ENCODE results near the gene GUCY1A2. TPM values are rescaled to one million over a fixed set of nuclear protein-coding genes. Genes with fewer than 3 reads are reported as not detected.
A peak's percentile ranks its signal among the peaks of the same experiment; 100 is the strongest.

GUCY1A2 gene
- total RNA-seq, 1 experiment from 2014 or later: 5.4 TPM

DNA sequence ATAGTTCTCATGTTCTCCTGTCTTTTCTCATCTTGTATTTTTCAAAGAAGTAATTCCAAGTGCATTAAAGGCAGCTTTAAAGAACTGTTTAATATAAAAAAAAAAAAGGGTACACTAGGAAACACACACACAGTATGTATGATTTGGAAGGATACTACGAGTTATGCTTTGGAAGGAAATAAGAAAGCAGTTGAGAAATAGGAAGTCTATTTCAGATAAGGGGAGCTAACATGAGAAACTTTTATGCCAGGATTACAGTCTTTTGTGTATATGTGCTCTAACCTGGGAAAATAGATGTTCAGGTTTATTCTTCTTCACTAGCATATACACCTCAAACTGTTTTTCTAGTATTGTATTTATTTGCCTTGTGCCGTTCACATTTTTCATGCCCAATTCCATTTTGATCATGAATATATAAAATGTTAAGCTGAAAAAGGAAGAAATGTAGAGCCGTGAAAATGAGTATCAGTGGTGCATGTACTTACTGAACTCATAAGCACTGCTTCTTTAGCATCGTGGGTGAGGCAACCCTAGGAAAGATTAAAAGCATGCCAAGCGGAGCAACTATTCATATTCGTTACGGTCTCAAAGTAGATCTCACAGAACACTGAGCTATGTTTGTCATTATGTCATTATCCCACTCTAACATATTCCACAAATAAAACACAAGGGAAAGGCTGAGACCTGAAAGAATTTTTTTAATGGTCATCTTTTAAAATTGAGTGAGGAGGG is 59.6 kb downstream of the GUCY1A2 start:
- no peak overlapping the region for H3K4me3 ChIP-seq (ENCODE audit: low read depth, low read length, poor library complexity, severe bottlenecking)
- intact Hi-C loops (cut with micrococcal nuclease; ENCODE audit: unreplicated experiment): loop anchor here (5.0 kb wide), 1 partner anchor 41 kb away; no protein-coding TSS in a partner anchor
- peak; percentile 79 for DNase-seq (ENCODE audit: low spot score)
- POLR2A ChIA-PET (ENCODE audit: low non-redundant PET): interaction anchor here (0.5 to 0.7 kb wide), 3 partner anchors 8 to 881 kb away, joined by 3 to 7 read pairs (median 3); partner anchors contain the start of genes AASDHPPT and KBTBD3
- H3K27me3 ChIP-seq (replicated peaks; ENCODE audit: insufficient read depth, low read depth, low read length, poor library complexity): no peaks in the 10 kb centered on the region
- TF ChIP-seq, protein P1, sequence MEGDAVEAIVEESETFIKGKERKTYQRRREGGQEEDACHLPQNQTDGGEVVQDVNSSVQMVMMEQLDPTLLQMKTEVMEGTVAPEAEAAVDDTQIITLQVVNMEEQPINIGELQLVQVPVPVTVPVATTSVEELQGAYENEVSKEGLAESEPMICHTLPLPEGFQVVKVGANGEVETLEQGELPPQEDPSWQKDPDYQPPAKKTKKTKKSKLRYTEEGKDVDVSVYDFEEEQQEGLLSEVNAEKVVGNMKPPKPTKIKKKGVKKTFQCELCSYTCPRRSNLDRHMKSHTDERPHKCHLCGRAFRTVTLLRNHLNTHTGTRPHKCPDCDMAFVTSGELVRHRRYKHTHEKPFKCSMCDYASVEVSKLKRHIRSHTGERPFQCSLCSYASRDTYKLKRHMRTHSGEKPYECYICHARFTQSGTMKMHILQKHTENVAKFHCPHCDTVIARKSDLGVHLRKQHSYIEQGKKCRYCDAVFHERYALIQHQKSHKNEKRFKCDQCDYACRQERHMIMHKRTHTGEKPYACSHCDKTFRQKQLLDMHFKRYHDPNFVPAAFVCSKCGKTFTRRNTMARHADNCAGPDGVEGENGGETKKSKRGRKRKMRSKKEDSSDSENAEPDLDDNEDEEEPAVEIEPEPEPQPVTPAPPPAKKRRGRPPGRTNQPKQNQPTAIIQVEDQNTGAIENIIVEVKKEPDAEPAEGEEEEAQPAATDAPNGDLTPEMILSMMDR (conservative IDR thresholded peaks at IDR 0.05; ENCODE audit: low read depth, low read length): no peak
- TF ChIP-seq EZH2 (IDR thresholded peaks at IDR 0.05; ENCODE audit: borderline replicate concordance, low read depth, low read length, poor library complexity, severe bottlenecking): no peak
- H3K9me3 ChIP-seq (ENCODE audit: low read depth, low read length, poor library complexity, severe bottlenecking): no peaks in the 10 kb centered on the region
- peaks cover 71% of the 10 kb centered on the region for H3K4me1 ChIP-seq (ENCODE audit: insufficient read depth, low read length, poor library complexity, severe bottlenecking)
- peak overlapping the region; percentile 94 for H3K27ac ChIP-seq (ENCODE audit: low read depth, low read length, poor library complexity, severe bottlenecking)
- CTCF ChIA-PET: no interaction called here
- no TSS peak for BruUV-seq (replicated peaks)
- H3K36me3 ChIP-seq (ENCODE audit: insufficient read depth, low read length, poor library complexity, severe bottlenecking): no peaks in the 10 kb centered on the region

DNA sequence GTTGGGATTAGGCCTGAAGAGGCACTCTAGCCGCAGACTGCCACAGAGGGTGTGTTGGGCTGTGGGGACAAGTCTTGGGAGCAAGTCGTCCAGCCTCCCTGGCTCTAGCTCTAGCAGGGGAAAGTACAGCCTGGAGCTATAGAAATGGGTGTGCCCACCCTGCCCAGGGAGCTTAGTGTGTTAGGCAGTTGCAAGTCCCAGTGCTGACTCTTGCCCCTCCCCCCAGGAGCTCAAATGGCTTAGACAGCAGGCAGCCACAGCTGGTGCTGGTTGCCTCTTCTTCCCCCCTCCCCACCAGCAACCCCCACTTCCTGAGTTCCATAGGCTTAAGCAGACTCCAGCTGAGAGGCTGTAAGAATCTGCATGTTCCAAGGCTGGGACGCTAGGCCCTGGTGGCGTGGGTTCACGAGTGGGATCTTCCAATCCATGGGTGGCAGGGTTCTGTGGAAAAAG is 61.2 kb downstream of the GUCY1A2 start:
- TF ChIP-seq, protein P1 (conservative IDR thresholded peaks at IDR 0.05; ENCODE audit: low read depth, low read length): no peak
- no peak for TF ChIP-seq EZH2 (IDR thresholded peaks at IDR 0.05; ENCODE audit: borderline replicate concordance, low read depth, low read length, poor library complexity, severe bottlenecking)
- BruUV-seq (replicated peaks): no TSS peak
- DNase-seq (ENCODE audit: low spot score): peak; percentile 100
- Histone ChIP-seq H3K36me3 (ENCODE audit: insufficient read depth, low read length, poor library complexity, severe bottlenecking) (no peaks in the 10 kb centered on the region), H3K9me3 (ENCODE audit: low read depth, low read length, poor library complexity, severe bottlenecking) (no peaks in the 10 kb centered on the region), H3K4me3 (ENCODE audit: low read depth, low read length, poor library complexity, severe bottlenecking) (peak overlapping the region; percentile 6), H3K27me3 (replicated peaks; ENCODE audit: insufficient read depth, low read depth, low read length, poor library complexity) (no peaks in the 10 kb centered on the region), H3K4me1 (ENCODE audit: insufficient read depth, low read length, poor library complexity, severe bottlenecking) (peaks cover 61% of the 10 kb centered on the region), H3K27ac (ENCODE audit: low read depth, low read length, poor library complexity, severe bottlenecking) (peak overlapping the region; percentile 94)
- CTCF ChIA-PET: interaction anchor here (0.6 to 1.2 kb wide), 3 partner anchors 18 to 259 kb away, joined by 4 to 5 read pairs (median 5); no protein-coding TSS in a partner anchor
- intact Hi-C loops (cut with micrococcal nuclease; ENCODE audit: unreplicated experiment): loop anchor here (2.0 to 5.0 kb wide), 2 partner anchors 32 to 40 kb away; no protein-coding TSS in a partner anchor
- POLR2A ChIA-PET (ENCODE audit: low non-redundant PET): interaction anchor here (0.6 kb wide), 1 partner anchor 331 kb away, joined by 3 read pairs; no protein-coding TSS in a partner anchor

DNA sequence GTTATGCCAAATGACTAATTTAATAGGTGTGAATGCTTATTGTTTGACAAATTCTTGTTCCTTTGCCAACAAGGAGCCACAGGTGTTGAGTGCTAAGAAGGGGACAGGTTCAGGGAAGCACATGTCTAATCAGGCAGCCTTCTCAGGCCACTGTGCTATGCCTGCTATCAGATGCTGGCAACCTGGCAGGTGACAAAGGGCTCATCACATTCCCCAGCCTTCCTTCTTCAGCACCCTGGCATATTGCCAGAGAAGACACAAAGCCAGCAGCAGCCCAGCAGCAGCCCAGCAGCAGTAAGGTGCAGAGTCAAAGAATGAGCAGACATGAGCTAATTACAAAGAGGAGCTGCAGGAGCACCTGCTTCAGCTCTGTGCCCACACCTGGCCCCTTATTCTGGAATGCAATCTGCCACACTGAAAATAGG is 68.2 kb downstream of the GUCY1A2 start:
- no peaks in the 10 kb centered on the region for H3K36me3 ChIP-seq (ENCODE audit: insufficient read depth, low read length, poor library complexity, severe bottlenecking)
- ChIA-PET POLR2A (ENCODE audit: low non-redundant PET) (interaction anchor here (0.7 kb wide), 1 partner anchor 9 kb away, joined by 7 read pairs; no protein-coding TSS in a partner anchor), CTCF (no interaction called here)
- no peaks in the 10 kb centered on the region for H3K9me3 ChIP-seq (ENCODE audit: low read depth, low read length, poor library complexity, severe bottlenecking)
- no TSS peak for BruUV-seq (replicated peaks)
- no peaks in the 10 kb centered on the region for H3K27me3 ChIP-seq (replicated peaks; ENCODE audit: insufficient read depth, low read depth, low read length, poor library complexity)
- intact Hi-C loops (cut with micrococcal nuclease; ENCODE audit: unreplicated experiment): no loop called here
- H3K27ac ChIP-seq (ENCODE audit: low read depth, low read length, poor library complexity, severe bottlenecking): no peak overlapping the region
- H3K4me1 ChIP-seq (ENCODE audit: insufficient read depth, low read length, poor library complexity, severe bottlenecking): no peaks in the 10 kb centered on the region
- no peak for DNase-seq (ENCODE audit: low spot score)
- no peak overlapping the region for H3K4me3 ChIP-seq (ENCODE audit: low read depth, low read length, poor library complexity, severe bottlenecking)
- TF ChIP-seq, protein P1 (conservative IDR thresholded peaks at IDR 0.05; ENCODE audit: low read depth, low read length): no peak
- TF ChIP-seq EZH2 (IDR thresholded peaks at IDR 0.05; ENCODE audit: borderline replicate concordance, low read depth, low read length, poor library complexity, severe bottlenecking): no peak
